OCI-LY1 (cell line): ENCODE data around the gene GBF1.

Experiments used
- H2AFZ ChIP-seq: fragments of 200-600 bp; sonication (generic), shearing (Covaris generic); 2 replicates; pipeline ENCODE4 v1.6.0; 2014; ENCODE audit warnings: antibody characterized with exemption, mild to moderate bottlenecking, low read length
- H3F3A ChIP-seq: fragments of 200-600 bp; sonication (generic), shearing (Covaris generic); 2 replicates; pipeline ENCODE4 v1.6.0; 2014; ENCODE audit warnings: mild to moderate bottlenecking, antibody characterized with exemption, low read length, moderate library complexity; ENCODE audit not compliant: insufficient read depth
- H3K27ac ChIP-seq: fragments of 200-600 bp; sonication (generic); 2 replicates; pipeline ENCODE4 v1.5.1; 2014; ENCODE audit warnings: low read length, mixed run types, mild to moderate bottlenecking, low read depth; ENCODE audit not compliant: poor library complexity, severe bottlenecking
- H3K27me3 ChIP-seq: fragments of 200-600 bp; sonication (generic); 2 replicates; pipeline ENCODE4 v1.6.0; 2014; ENCODE audit warnings: antibody characterized with exemption, mild to moderate bottlenecking, low read length, moderate library complexity; ENCODE audit not compliant: insufficient read depth
- H3K36me3 ChIP-seq: fragments of 200-600 bp; sonication (generic); 2 replicates; pipeline ENCODE4 v1.6.1; 2014; ENCODE audit warnings: mild to moderate bottlenecking, antibody characterized with exemption, low read length, moderate library complexity, mixed read lengths; ENCODE audit not compliant: insufficient read depth
- H3K4me1 ChIP-seq: fragments of 200-600 bp; sonication (generic); 2 replicates; pipeline ENCODE4 v1.5.1; 2014; ENCODE audit warnings: mild to moderate bottlenecking, low read length, moderate library complexity; ENCODE audit not compliant: insufficient read depth, severe bottlenecking
- H3K4me2 ChIP-seq: fragments of 200-600 bp; sonication (generic), shearing (Covaris generic); 2 replicates; pipeline ENCODE4 v1.6.1; 2014; ENCODE audit warnings: low read length
- H3K4me3 ChIP-seq: fragments of 200-600 bp; sonication (generic); 2 replicates; pipeline ENCODE4 v1.5.1; 2014; ENCODE audit warnings: low read length, low read depth, mild to moderate bottlenecking, mixed read lengths; ENCODE audit not compliant: poor library complexity, severe bottlenecking
- H3K79me2 ChIP-seq: fragments of 200-600 bp; shearing (Covaris generic); 2 replicates; pipeline ENCODE4 v1.6.1; 2016; ENCODE audit warnings: mixed run types, low read length, mixed read lengths; ENCODE audit not compliant: insufficient read depth
- H3K9ac ChIP-seq: fragments of 200-600 bp; sonication (generic), shearing (Covaris generic); 2 replicates; pipeline ENCODE4 v1.6.1; 2014; ENCODE audit warnings: mild to moderate bottlenecking, low read length, mixed read lengths
- H3K9me2 ChIP-seq: fragments of 200-600 bp; sonication (generic), shearing (Covaris generic); 2 replicates; pipeline ENCODE4 v1.6.1; 2014; ENCODE audit warnings: low read depth, mild to moderate bottlenecking, low read length, mixed read lengths
- H3K9me3 ChIP-seq: fragments of 200-600 bp; shearing (Covaris generic); 2 replicates; pipeline ENCODE4 v1.6.1; 2014; ENCODE audit warnings: low read length, mixed read lengths
- H4K20me1 ChIP-seq: fragments of 200-600 bp; sonication (generic), shearing (Covaris generic); 2 replicates; pipeline ENCODE4 v1.6.0; 2016; ENCODE audit warnings: mild to moderate bottlenecking, low read length; ENCODE audit not compliant: insufficient read depth
- EZH2 ChIP-seq: fragments of 200-600 bp; sonication (generic), shearing (Covaris generic); IDR thresholded peaks from 2 replicates; pipeline ENCODE4 v1.8.0; 2017; ENCODE audit warnings: borderline replicate concordance, mixed run types, mild to moderate bottlenecking, antibody characterized with exemption, low read length, moderate library complexity, mixed read lengths
- TF ChIP-seq, protein P1 (sequence below): fragments of 200-600 bp; sonication (generic), shearing (Covaris generic); IDR thresholded peaks from 2 replicates; pipeline ENCODE4 v1.5.1; 2017; ENCODE audit warnings: mild to moderate bottlenecking, antibody characterized with exemption, low read length, moderate library complexity, mixed read lengths

GBF1 gene

DNA sequence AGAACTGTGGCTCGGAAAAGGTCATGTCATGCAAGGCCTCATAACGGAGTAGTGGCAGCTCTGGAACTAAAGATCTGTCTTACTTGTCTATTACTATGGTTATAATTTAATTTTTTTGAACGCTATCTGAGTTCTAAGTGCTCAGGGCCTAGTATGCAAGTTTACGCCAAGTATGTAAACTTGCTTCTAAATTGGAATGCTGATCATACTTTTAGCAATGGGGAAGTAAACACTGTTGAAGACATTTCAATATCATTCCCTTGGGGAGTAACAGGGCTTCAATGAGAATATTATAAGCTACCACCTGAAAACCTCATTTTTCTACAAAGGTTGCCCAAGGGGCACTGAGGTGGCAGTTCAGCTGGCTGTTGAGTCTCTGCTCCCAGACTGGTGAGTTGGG, 80.7 kb downstream of the GBF1 start:
- Histone ChIP-seq H4K20me1 (no peaks in the 10 kb centered on the region), H3K4me2 (no peak overlapping the region), H3K9ac (no peak overlapping the region), H3K9me2 (no peaks in the 10 kb centered on the region), H3K9me3 (no peaks in the 10 kb centered on the region), H3K79me2 (no peaks in the 10 kb centered on the region), H3K27ac (no peak overlapping the region), H3F3A (no peaks in the 10 kb centered on the region), H3K36me3 (no peaks in the 10 kb centered on the region), H3K4me3 (no peak overlapping the region), H3K4me1 (no peaks in the 10 kb centered on the region), H3K27me3 (no peaks in the 10 kb centered on the region), H2AFZ (no peak overlapping the region)
- TF ChIP-seq, protein P1, sequence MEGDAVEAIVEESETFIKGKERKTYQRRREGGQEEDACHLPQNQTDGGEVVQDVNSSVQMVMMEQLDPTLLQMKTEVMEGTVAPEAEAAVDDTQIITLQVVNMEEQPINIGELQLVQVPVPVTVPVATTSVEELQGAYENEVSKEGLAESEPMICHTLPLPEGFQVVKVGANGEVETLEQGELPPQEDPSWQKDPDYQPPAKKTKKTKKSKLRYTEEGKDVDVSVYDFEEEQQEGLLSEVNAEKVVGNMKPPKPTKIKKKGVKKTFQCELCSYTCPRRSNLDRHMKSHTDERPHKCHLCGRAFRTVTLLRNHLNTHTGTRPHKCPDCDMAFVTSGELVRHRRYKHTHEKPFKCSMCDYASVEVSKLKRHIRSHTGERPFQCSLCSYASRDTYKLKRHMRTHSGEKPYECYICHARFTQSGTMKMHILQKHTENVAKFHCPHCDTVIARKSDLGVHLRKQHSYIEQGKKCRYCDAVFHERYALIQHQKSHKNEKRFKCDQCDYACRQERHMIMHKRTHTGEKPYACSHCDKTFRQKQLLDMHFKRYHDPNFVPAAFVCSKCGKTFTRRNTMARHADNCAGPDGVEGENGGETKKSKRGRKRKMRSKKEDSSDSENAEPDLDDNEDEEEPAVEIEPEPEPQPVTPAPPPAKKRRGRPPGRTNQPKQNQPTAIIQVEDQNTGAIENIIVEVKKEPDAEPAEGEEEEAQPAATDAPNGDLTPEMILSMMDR, result no peak
- no peak for TF ChIP-seq EZH2

DNA sequence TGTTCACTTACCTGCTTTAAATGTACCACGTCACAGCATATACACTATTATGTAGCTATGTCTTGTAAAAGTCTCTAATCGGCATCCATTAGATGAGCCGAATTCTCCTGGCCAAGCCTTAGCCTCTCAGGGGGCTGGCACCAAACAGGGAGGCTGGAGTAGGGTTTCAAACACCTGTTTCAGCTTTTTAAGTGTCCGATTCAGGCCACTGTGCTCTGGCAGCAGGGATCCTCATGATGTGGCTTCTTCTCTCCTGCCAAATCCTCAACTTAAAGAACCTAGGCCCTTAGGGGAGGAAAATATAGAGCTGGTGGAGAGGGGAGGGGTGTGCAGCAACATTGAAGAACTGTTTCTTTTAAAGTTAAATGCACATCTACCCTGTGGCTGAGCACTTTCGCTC, 81.7 kb downstream of the GBF1 start:
- no peak overlapping the region for H2AFZ ChIP-seq
- H3K27ac ChIP-seq, result no peak overlapping the region
- H3K4me3 ChIP-seq, result no peak overlapping the region
- H3K9me3 ChIP-seq, result no peaks in the 10 kb centered on the region
- H3K36me3 ChIP-seq, result no peaks in the 10 kb centered on the region
- H4K20me1 ChIP-seq, result no peaks in the 10 kb centered on the region
- no peak for TF ChIP-seq EZH2
- TF ChIP-seq, protein P1, result no peak
- H3K27me3 ChIP-seq, result no peaks in the 10 kb centered on the region
- H3K4me2 ChIP-seq, result no peak overlapping the region
- no peaks in the 10 kb centered on the region for H3K4me1 ChIP-seq
- H3K9me2 ChIP-seq, result no peaks in the 10 kb centered on the region
- no peak overlapping the region for H3K9ac ChIP-seq
- no peaks in the 10 kb centered on the region for H3F3A ChIP-seq
- H3K79me2 ChIP-seq, result no peaks in the 10 kb centered on the region

DNA sequence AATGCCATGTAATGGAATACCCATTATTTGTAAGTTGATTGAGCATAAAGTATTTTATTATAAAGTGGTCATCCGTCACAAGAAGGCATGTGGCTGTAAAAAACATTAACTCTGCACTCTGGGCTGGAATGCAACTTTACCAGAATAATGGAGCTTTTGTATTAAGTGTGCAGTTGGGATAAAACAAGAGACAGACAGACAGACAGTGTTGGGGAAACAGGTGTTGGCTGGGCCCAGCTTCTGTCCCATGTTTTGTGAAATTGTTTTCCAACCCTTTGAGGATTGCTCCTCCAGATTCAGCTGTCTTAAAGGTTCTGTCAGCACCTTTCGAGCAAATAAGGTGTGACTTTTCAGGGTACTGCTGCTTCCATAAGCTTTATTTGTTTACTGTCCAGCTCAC, 82.3 kb downstream of the GBF1 start:
- Histone ChIP-seq H3F3A (no peaks in the 10 kb centered on the region), H3K27me3 (no peaks in the 10 kb centered on the region), H3K36me3 (no peaks in the 10 kb centered on the region), H3K4me1 (no peaks in the 10 kb centered on the region), H3K4me3 (no peak overlapping the region), H3K4me2 (no peak overlapping the region), H4K20me1 (no peaks in the 10 kb centered on the region), H3K79me2 (no peaks in the 10 kb centered on the region), H2AFZ (no peak overlapping the region), H3K27ac (no peak overlapping the region), H3K9ac (no peak overlapping the region), H3K9me2 (no peaks in the 10 kb centered on the region), H3K9me3 (no peaks in the 10 kb centered on the region)
- TF ChIP-seq, protein P1, result no peak
- TF ChIP-seq EZH2, result no peak
